HG03095 (cell line): Measurements from ENCODE around the gene TMCC3.
"Not testable (repeated sequence)": the region's sequence is repeated elsewhere in the genome, so short reads cannot be mapped to it uniquely, and the experiment has no call there.

ENCODE experiments used
- ATAC-seq: cut with Tn5 transposase; IDR thresholded peaks from one replicate; pipeline ENCODE4 v1.9.1; 2021; ENCODE audit warnings: moderate library complexity; ENCODE audit not compliant: unreplicated experiment

TMCC3 gene

GRCh38 chr12:94603434-94604365, 46.7 kb downstream of the TMCC3 start:
- ATAC-seq: no peak

GRCh38 chr12:94602024-94602423, 48.3 kb downstream of the TMCC3 start:
- no peak for ATAC-seq

GRCh38 chr12:94601307-94601706, 49.0 kb downstream of the TMCC3 start:
- ATAC-seq: not testable (repeated sequence)

- no peak for ATAC-seq
These were observed 51.2 kb downstream of the TMCC3 start for GRCh38 chr12:94599189-94599588.

- no peak for ATAC-seq
These were observed 53.1 kb downstream of the TMCC3 start for GRCh38 chr12:94597268-94597667.

GRCh38 chr12:94596596-94596995, 53.8 kb downstream of the TMCC3 start:
- ATAC-seq: no peak

GRCh38 chr12:94595152-94595551, 55.2 kb downstream of the TMCC3 start:
- no peak for ATAC-seq

GRCh38 chr12:94594443-94594825, 55.9 kb downstream of the TMCC3 start:
- ATAC-seq: no peak

GRCh38 chr12:94593822-94594442, 56.4 kb downstream of the TMCC3 start:
- no peak for ATAC-seq

- not testable (repeated sequence) for ATAC-seq
These were observed 57.6 kb downstream of the TMCC3 start for GRCh38 chr12:94592723-94593122.

GRCh38 chr12:94592080-94592479, 58.3 kb downstream of the TMCC3 start:
- no peak for ATAC-seq

- no peak for ATAC-seq
These were observed 59.9 kb downstream of the TMCC3 start for GRCh38 chr12:94590428-94590827.

GRCh38 chr12:94589591-94590001, 60.8 kb downstream of the TMCC3 start:
- no peak for ATAC-seq

- no peak for ATAC-seq
These were observed 62.0 kb downstream of the TMCC3 start for GRCh38 chr12:94588346-94588745.

GRCh38 chr12:94587266-94588241, 62.8 kb downstream of the TMCC3 start:
- no peak for ATAC-seq

- ATAC-seq: no peak
These were observed 63.6 kb downstream of the TMCC3 start for GRCh38 chr12:94586589-94587259.

GRCh38 chr12:94585626-94586025, 64.7 kb downstream of the TMCC3 start:
- ATAC-seq: no peak

GRCh38 chr12:94584377-94584776, 66.0 kb downstream of the TMCC3 start:
- ATAC-seq: no peak

GRCh38 chr12:94582591-94582990, 67.8 kb downstream of the TMCC3 start:
- no peak for ATAC-seq

- ATAC-seq: no peak
These were observed 74.5 kb downstream of the TMCC3 start for GRCh38 chr12:94575645-94576403.
